ENCODE measurements around the gene CBR1.

DNA sequence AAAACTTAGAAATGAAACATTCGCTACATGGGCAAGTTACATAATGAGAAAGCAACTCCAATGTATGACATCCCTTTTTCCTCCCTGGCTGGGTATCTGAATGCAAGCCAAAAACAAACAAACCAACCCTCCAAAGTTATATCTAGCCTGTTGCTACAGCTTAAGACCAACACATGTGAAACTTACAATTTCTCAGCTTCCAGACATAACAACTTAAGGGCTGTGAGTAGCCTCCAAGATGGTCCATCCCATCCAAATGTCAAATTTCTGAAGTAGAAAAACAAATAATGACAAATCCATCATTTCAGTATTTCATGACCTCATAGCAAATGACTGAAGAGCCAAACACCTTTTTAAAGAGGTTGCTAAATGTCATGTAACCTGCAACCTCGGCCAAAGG is 29.4 kb upstream of the CBR1 start:
- TF ChIP-seq, protein P1, sequence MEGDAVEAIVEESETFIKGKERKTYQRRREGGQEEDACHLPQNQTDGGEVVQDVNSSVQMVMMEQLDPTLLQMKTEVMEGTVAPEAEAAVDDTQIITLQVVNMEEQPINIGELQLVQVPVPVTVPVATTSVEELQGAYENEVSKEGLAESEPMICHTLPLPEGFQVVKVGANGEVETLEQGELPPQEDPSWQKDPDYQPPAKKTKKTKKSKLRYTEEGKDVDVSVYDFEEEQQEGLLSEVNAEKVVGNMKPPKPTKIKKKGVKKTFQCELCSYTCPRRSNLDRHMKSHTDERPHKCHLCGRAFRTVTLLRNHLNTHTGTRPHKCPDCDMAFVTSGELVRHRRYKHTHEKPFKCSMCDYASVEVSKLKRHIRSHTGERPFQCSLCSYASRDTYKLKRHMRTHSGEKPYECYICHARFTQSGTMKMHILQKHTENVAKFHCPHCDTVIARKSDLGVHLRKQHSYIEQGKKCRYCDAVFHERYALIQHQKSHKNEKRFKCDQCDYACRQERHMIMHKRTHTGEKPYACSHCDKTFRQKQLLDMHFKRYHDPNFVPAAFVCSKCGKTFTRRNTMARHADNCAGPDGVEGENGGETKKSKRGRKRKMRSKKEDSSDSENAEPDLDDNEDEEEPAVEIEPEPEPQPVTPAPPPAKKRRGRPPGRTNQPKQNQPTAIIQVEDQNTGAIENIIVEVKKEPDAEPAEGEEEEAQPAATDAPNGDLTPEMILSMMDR (IDR thresholded peaks at IDR 0.05), result no peak
- TF ChIP-seq POLR2A (IDR thresholded peaks at IDR 0.05; ENCODE audit: low read depth) (no peak), EP300 (IDR thresholded peaks at IDR 0.05) (no peak), POLR2AphosphoS5 (IDR thresholded peaks at IDR 0.05) (no peak)
